Measurements from ENCODE around the gene UBN1.

UBN1 gene

DNA sequence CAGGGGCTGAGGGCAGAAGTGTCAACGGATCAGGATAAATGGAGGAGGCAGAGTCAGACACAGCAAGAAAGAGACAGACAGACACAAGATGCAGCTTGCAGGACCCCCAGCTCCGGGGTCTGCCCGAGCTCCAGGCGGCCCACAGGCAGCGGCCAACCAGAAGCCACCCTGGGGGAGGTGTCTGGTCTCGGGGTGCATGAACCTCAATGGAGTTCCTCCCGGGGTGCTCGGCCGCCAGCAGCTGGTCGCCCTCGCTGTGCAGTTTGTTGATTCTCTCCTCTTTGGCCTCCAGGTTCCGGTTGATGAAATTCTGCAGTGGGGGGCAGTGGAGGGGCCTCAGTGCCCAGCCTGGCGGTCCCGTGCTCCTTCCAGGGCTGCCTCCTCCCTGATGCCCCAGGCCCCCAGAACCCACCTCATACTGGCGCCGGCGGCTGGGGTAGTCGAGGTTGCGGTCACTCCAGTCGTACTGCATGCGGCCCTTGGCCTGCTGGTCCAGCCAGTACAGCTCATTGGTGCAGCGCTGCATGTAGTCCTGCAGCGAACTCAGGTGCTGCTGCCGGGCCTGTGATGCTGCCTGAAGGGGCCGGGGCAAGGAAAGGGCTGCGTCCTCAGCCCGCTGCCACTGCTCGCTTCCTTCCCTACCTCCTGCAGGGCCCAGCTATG lies 51.7 kb downstream of the UBN1 start:
- ChIA-PET CTCF (interaction anchor here (0.8 kb wide), 1 partner anchor 41 kb away, joined by 3 read pairs; no protein-coding TSS in a partner anchor), POLR2A (no interaction called here)
- no peaks in the 10 kb centered on the region for H3K36me3 ChIP-seq (ENCODE audit: control insufficient read depth in 4 of 4, insufficient read depth in 4 of 4, low read length in 3 of 4)
- no peaks in the 10 kb centered on the region for H3K4me1 ChIP-seq (ENCODE audit: control extremely low read depth in 1 of 4, control insufficient read depth in 4 of 4, insufficient read depth in 4 of 4, low read length in 3 of 4)
- H3K27ac ChIP-seq (ENCODE audit: insufficient read depth in 1 of 2, low read depth in 1 of 2, low read length in 2 of 2, poor library complexity in 1 of 2, severe bottlenecking in 2 of 2) = no peak overlapping the region
- H3K4me3 ChIP-seq (ENCODE audit: control insufficient read depth in 1 of 7, extremely low read depth in 1 of 7, insufficient read depth in 4 of 7, low read depth in 2 of 7, low read length in 6 of 7) = no peak overlapping the region
- peaks cover 0 to 3% (median 0%) of the 10 kb centered on the region in 5 experiments for H3K9me3 ChIP-seq (ENCODE audit: control extremely low read depth in 1 of 5, control insufficient read depth in 4 of 5, insufficient read depth in 2 of 5, low read depth in 1 of 5, low read length in 4 of 5)
- no peak for DNase-seq
- no peaks in the 10 kb centered on the region for H3K27me3 ChIP-seq (replicated peaks in 2 of 5; ENCODE audit: control insufficient read depth in 4 of 5, insufficient read depth in 5 of 5, low read length in 4 of 5)
- WGBS (ENCODE audit: insufficient coverage) = 96% methylated on average over 22 of the region's 28 CpGs

DNA sequence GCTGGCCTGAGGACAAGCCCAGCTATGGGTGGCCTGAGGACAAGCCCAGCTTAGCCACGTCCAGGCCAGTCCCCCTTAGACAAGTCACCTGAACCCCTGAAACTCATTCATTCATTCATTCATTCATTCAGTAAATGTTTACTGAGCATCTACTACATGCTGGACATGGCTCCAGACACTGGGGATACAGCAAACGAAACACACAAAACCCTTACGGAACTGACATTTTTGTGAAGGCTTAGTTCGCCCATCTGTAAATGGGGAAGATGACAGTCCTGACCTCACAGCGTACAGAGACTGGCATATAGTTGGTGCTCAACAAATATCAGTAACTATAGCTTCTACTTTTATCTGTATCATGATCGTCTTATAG lies 52.2 kb downstream of the UBN1 start:
- DNase-seq = no peak
- CTCF ChIA-PET = interaction anchor here (0.8 kb wide), 1 partner anchor 42 kb away, joined by 3 read pairs; no protein-coding TSS in a partner anchor
- POLR2A ChIA-PET = no interaction called here
- WGBS (ENCODE audit: insufficient coverage) = 97% methylated on average over 5 of the region's 6 CpGs
- no peak overlapping the region for H3K4me3 ChIP-seq (ENCODE audit: control insufficient read depth in 1 of 7, extremely low read depth in 1 of 7, insufficient read depth in 4 of 7, low read depth in 2 of 7, low read length in 6 of 7)
- H3K9me3 ChIP-seq (ENCODE audit: control extremely low read depth in 1 of 5, control insufficient read depth in 4 of 5, insufficient read depth in 2 of 5, low read depth in 1 of 5, low read length in 4 of 5) = peaks cover 0 to 3% (median 0%) of the 10 kb centered on the region in 5 experiments
- no peaks in the 10 kb centered on the region for H3K27me3 ChIP-seq (replicated peaks in 2 of 5; ENCODE audit: control insufficient read depth in 4 of 5, insufficient read depth in 5 of 5, low read length in 4 of 5)
- H3K36me3 ChIP-seq (ENCODE audit: control insufficient read depth in 4 of 4, insufficient read depth in 4 of 4, low read length in 3 of 4) = no peaks in the 10 kb centered on the region
- no peaks in the 10 kb centered on the region for H3K4me1 ChIP-seq (ENCODE audit: control extremely low read depth in 1 of 4, control insufficient read depth in 4 of 4, insufficient read depth in 4 of 4, low read length in 3 of 4)
- no peak overlapping the region for H3K27ac ChIP-seq (ENCODE audit: insufficient read depth in 1 of 2, low read depth in 1 of 2, low read length in 2 of 2, poor library complexity in 1 of 2, severe bottlenecking in 2 of 2)

DNA sequence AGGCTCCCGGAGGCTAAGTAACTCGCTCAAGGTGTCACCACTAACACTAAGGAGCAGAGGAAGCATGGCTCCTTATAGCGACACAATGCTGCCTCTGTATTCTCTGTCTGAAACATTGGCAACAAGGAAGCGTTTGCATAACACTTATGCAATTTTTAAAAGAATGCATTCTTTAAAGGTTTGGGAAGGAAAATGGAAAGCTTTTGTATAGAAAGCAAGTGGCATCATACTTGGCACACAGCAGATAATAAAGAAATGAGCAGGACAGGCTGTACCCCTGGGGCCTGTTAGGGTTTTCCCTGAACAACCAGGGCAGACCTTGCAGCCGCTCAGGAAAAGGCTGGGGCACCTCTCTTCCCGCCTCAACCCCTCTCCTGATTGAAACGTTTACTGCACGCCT lies 52.8 kb downstream of the UBN1 start:
- WGBS (ENCODE audit: insufficient coverage) = 65% methylated on average over 3 of the region's 8 CpGs
- DNase-seq = no peak
- no peak overlapping the region for H3K27ac ChIP-seq (ENCODE audit: insufficient read depth in 1 of 2, low read depth in 1 of 2, low read length in 2 of 2, poor library complexity in 1 of 2, severe bottlenecking in 2 of 2)
- H3K27me3 ChIP-seq (replicated peaks in 2 of 5; ENCODE audit: control insufficient read depth in 4 of 5, insufficient read depth in 5 of 5, low read length in 4 of 5) = no peaks in the 10 kb centered on the region
- no peaks in the 10 kb centered on the region for H3K36me3 ChIP-seq (ENCODE audit: control insufficient read depth in 4 of 4, insufficient read depth in 4 of 4, low read length in 3 of 4)
- H3K4me3 ChIP-seq (ENCODE audit: control insufficient read depth in 1 of 7, extremely low read depth in 1 of 7, insufficient read depth in 4 of 7, low read depth in 2 of 7, low read length in 6 of 7) = no peak overlapping the region
- POLR2A ChIA-PET = no interaction called here
- H3K4me1 ChIP-seq (ENCODE audit: control extremely low read depth in 1 of 4, control insufficient read depth in 4 of 4, insufficient read depth in 4 of 4, low read length in 3 of 4) = no peaks in the 10 kb centered on the region
- CTCF ChIA-PET = interaction anchor here (0.8 kb wide), 1 partner anchor 42 kb away, joined by 3 read pairs; no protein-coding TSS in a partner anchor
- H3K9me3 ChIP-seq (ENCODE audit: control extremely low read depth in 1 of 5, control insufficient read depth in 4 of 5, insufficient read depth in 2 of 5, low read depth in 1 of 5, low read length in 4 of 5) = peaks cover 0 to 3% (median 0%) of the 10 kb centered on the region in 5 experiments

DNA sequence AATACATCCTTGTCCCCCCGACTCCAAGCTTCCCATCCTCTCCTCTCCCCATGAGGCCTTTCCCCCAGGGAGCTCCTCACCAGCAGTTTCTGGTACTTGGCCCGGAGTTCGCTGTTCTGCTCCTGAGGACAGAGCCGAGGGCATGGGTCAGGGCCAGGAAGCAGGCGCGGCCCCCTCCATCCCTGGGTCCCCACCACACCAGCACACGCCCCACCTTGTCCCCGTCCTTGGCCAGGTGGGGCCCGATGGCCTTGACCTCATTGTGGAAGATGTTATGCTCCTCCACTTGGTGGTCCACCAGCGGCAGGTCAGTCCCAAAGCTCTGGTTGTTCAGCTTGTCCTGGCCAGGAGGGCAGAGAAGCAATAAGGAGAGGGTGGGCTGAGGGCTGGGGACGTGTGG lies 53.5 kb downstream of the UBN1 start:
- H3K9me3 ChIP-seq (ENCODE audit: control extremely low read depth in 1 of 5, control insufficient read depth in 4 of 5, insufficient read depth in 2 of 5, low read depth in 1 of 5, low read length in 4 of 5) = peaks cover 0 to 3% (median 0%) of the 10 kb centered on the region in 5 experiments
- no peaks in the 10 kb centered on the region for H3K27me3 ChIP-seq (replicated peaks in 2 of 5; ENCODE audit: control insufficient read depth in 4 of 5, insufficient read depth in 5 of 5, low read length in 4 of 5)
- DNase-seq = no peak
- H3K27ac ChIP-seq (ENCODE audit: insufficient read depth in 1 of 2, low read depth in 1 of 2, low read length in 2 of 2, poor library complexity in 1 of 2, severe bottlenecking in 2 of 2) = no peak overlapping the region
- H3K4me3 ChIP-seq (ENCODE audit: control insufficient read depth in 1 of 7, extremely low read depth in 1 of 7, insufficient read depth in 4 of 7, low read depth in 2 of 7, low read length in 6 of 7) = no peak overlapping the region
- CTCF ChIA-PET = interaction anchor here (1.6 kb wide), 1 partner anchor 12 kb away, joined by 4 read pairs; no protein-coding TSS in a partner anchor
- H3K4me1 ChIP-seq (ENCODE audit: control extremely low read depth in 1 of 4, control insufficient read depth in 4 of 4, insufficient read depth in 4 of 4, low read length in 3 of 4) = no peaks in the 10 kb centered on the region
- POLR2A ChIA-PET = no interaction called here
- no peaks in the 10 kb centered on the region for H3K36me3 ChIP-seq (ENCODE audit: control insufficient read depth in 4 of 4, insufficient read depth in 4 of 4, low read length in 3 of 4)
- WGBS (ENCODE audit: insufficient coverage) = 90% methylated on average over 8 of the region's 11 CpGs

DNA sequence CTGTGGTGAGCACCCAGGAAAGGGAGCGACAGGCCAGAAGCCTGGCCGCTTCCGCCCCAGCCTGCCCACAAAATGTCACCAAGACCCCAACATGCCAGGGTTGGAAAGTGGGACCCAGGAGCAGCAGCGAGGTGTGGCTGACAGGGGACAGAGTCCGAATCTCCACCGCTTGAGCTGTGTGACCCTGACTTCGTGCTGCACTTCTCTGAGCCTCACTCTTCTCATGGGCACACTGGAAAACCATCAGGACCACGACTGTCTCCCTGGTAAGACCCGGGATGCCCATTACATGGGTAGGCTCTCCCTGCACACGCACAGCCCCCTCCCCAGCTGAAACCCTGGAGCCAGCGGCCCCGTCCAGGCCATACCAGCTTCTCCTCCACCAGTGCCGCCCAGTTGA lies 54.8 kb downstream of the UBN1 start:
- CTCF ChIA-PET = interaction anchor here (1.6 kb wide), 1 partner anchor 11 kb away, joined by 4 read pairs; no protein-coding TSS in a partner anchor
- no peaks in the 10 kb centered on the region for H3K36me3 ChIP-seq (ENCODE audit: control insufficient read depth in 4 of 4, insufficient read depth in 4 of 4, low read length in 3 of 4)
- H3K9me3 ChIP-seq (ENCODE audit: control extremely low read depth in 1 of 5, control insufficient read depth in 4 of 5, insufficient read depth in 2 of 5, low read depth in 1 of 5, low read length in 4 of 5) = peaks cover 0 to 3% (median 0%) of the 10 kb centered on the region in 5 experiments

DNA sequence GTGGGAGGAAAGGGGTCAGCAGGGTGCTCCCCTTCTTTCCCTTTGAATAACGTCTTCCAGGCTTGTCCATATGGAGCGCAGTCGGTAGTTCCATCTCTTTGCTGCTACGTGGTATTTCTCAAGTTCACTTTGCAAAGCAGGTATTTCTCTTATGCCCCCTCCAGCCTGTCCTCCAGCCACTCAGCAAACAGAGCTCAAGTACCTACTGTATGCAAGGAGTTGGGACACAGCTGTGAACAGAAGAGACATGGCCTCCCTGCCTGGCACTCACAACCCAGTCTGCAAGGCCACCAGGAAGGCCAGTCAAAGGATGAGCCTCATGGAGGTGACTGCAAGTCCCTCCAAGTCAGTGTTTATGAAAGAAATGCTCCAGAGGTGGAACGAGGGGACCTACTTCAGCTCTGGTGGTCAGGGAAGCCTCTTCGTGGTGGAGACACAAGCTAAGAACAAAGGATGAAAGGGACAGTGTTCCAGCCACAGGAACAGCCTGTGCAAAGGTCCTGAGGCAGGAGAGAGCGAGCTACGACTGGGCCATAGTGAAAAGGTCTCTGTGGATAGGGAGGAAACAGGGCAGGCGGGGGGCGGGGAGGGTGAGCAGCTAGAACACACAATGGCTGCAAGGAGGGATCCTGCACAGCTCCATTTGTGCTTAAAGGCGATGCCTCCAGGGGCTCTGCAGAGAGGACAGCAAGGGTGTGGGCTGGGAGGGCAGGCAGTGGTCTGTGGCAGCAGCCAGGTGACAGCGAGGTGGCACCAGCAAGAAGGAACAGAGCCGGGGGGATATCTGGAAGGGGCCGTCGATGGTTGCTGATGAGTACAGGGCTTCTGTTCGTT lies 57.0 kb downstream of the UBN1 start:
- CTCF ChIA-PET = interaction anchor here (1.2 kb wide), 1 partner anchor 52 kb away, joined by 3 read pairs; no protein-coding TSS in a partner anchor
- H3K36me3 ChIP-seq (ENCODE audit: control insufficient read depth in 4 of 4, insufficient read depth in 4 of 4, low read length in 3 of 4) = no peaks in the 10 kb centered on the region
- H3K27me3 ChIP-seq (replicated peaks in 2 of 5; ENCODE audit: control insufficient read depth in 4 of 5, insufficient read depth in 5 of 5, low read length in 4 of 5) = no peaks in the 10 kb centered on the region
- H3K27ac ChIP-seq (ENCODE audit: insufficient read depth in 1 of 2, low read depth in 1 of 2, low read length in 2 of 2, poor library complexity in 1 of 2, severe bottlenecking in 2 of 2) = no peak overlapping the region
- POLR2A ChIA-PET = no interaction called here
- 84% methylated on average over 15 of the region's 16 CpGs for WGBS (ENCODE audit: insufficient coverage)
- no peak overlapping the region for H3K4me3 ChIP-seq (ENCODE audit: control insufficient read depth in 1 of 7, extremely low read depth in 1 of 7, insufficient read depth in 4 of 7, low read depth in 2 of 7, low read length in 6 of 7)
- DNase-seq = no peak
- no peaks in the 10 kb centered on the region for H3K9me3 ChIP-seq (ENCODE audit: control extremely low read depth in 1 of 5, control insufficient read depth in 4 of 5, insufficient read depth in 2 of 5, low read depth in 1 of 5, low read length in 4 of 5)
- H3K4me1 ChIP-seq (ENCODE audit: control extremely low read depth in 1 of 4, control insufficient read depth in 4 of 4, insufficient read depth in 4 of 4, low read length in 3 of 4) = no peaks in the 10 kb centered on the region

More for the DNA sequence above, 54.8 kb downstream of the UBN1 start:
- Histone ChIP-seq H3K27ac (ENCODE audit: insufficient read depth in 1 of 2, low read depth in 1 of 2, low read length in 2 of 2, poor library complexity in 1 of 2, severe bottlenecking in 2 of 2) (no peak overlapping the region), H3K27me3 (replicated peaks in 2 of 5; ENCODE audit: control insufficient read depth in 4 of 5, insufficient read depth in 5 of 5, low read length in 4 of 5) (no peaks in the 10 kb centered on the region), H3K4me3 (ENCODE audit: control insufficient read depth in 1 of 7, extremely low read depth in 1 of 7, insufficient read depth in 4 of 7, low read depth in 2 of 7, low read length in 6 of 7) (no peak overlapping the region), H3K4me1 (ENCODE audit: control extremely low read depth in 1 of 4, control insufficient read depth in 4 of 4, insufficient read depth in 4 of 4, low read length in 3 of 4) (no peaks in the 10 kb centered on the region)
- DNase-seq = no peak
- POLR2A ChIA-PET = no interaction called here
- WGBS (ENCODE audit: insufficient coverage) = 97% methylated on average over 9 of the region's 13 CpGs

Measured in common myeloid progenitor, CD34-positive (primary cell).